HepG2 (cell line): ENCODE data around the gene LRRC51. TPM values are rescaled to one million over a fixed set of nuclear protein-coding genes. Genes with fewer than 3 reads are reported as not detected.

Experiments
- ATF2 ChIP-seq: sonication (generic); formaldehyde crosslinking; IDR thresholded peaks from 2 replicates; pipeline ENCODE4 v1.4.0; 2020; ENCODE audit warnings: missing genetic modification reagents
- GATAD1 ChIP-seq: IDR thresholded peaks from 2 replicates; pipeline ENCODE4 v1.6.1; 2016; ENCODE audit warnings: missing genetic modification reagents, missing compliant biosample characterization
- KDM2A ChIP-seq: sonication (generic); formaldehyde crosslinking; IDR thresholded peaks from 2 replicates; pipeline ENCODE4 v1.4.0; 2020; ENCODE audit warnings: low read depth, missing genetic modification reagents, borderline replicate concordance
- MAF1 ChIP-seq: sonication (generic); formaldehyde crosslinking; IDR thresholded peaks from 2 replicates; pipeline ENCODE4 v1.5.0; 2020; ENCODE audit warnings: missing genetic modification reagents, borderline replicate concordance
- MXD1 ChIP-seq: sonication (generic); formaldehyde crosslinking; IDR thresholded peaks from 2 replicates; pipeline ENCODE4 v1.4.0; 2020; ENCODE audit warnings: mild to moderate bottlenecking, missing genetic modification reagents
- NFE2 ChIP-seq: sonication (generic); formaldehyde crosslinking; IDR thresholded peaks from 2 replicates; pipeline ENCODE4 v1.4.0; 2020; ENCODE audit warnings: missing genetic modification reagents
- NFE2L2 ChIP-seq: fragments of 150-350 bp; IDR thresholded peaks from 2 replicates; pipeline ENCODE4 v1.6.1; 2014; ENCODE audit warnings: low read length
- PATZ1 ChIP-seq: sonication (generic); formaldehyde crosslinking; IDR thresholded peaks from 2 replicates; pipeline ENCODE4 v1.4.0; 2020; ENCODE audit warnings: missing genetic modification reagents
- PITX1 ChIP-seq: sonication (generic); formaldehyde crosslinking; IDR thresholded peaks from 2 replicates; pipeline ENCODE4 v1.5.1; 2020; ENCODE audit warnings: mild to moderate bottlenecking, missing genetic modification reagents
- POLR2A ChIP-seq, 2 experiments: IDR thresholded peaks; 2 replicates each; pipeline ENCODE4 v1.6.1; 2011; ENCODE audit warnings: low read depth in 2 of 2, low read length in 2 of 2, mild to moderate bottlenecking in 1 of 2, moderate library complexity in 1 of 2; ENCODE audit not compliant: insufficient read depth in 1 of 2
- SAP130 ChIP-seq: IDR thresholded peaks from 2 replicates; pipeline ENCODE4 v1.6.1; 2016; ENCODE audit warnings: low read depth
- SP4 ChIP-seq: sonication (generic); formaldehyde crosslinking; IDR thresholded peaks from 2 replicates; pipeline ENCODE4 v1.8.1; 2023; ENCODE audit warnings: mild to moderate bottlenecking, missing genetic modification reagents
- STAT5B ChIP-seq: sonication (generic); formaldehyde crosslinking; IDR thresholded peaks from 2 replicates; pipeline ENCODE4 v1.4.0; 2020; ENCODE audit warnings: missing genetic modification reagents
- TFDP1 ChIP-seq: IDR thresholded peaks from 2 replicates; pipeline ENCODE4 v1.6.1; 2016; ENCODE audit warnings: missing compliant biosample characterization, missing genetic modification reagents, borderline replicate concordance
- ZNF331 ChIP-seq: sonication (generic); formaldehyde crosslinking; IDR thresholded peaks from 2 replicates; pipeline ENCODE4 v1.4.0; 2020; ENCODE audit warnings: missing genetic modification reagents
- ZNF513 ChIP-seq: sonication (generic); formaldehyde crosslinking; conservative IDR thresholded peaks from 2 replicates; pipeline ENCODE4 v1.5.0; 2020; ENCODE audit warnings: missing genetic modification reagents
- ZNF563 ChIP-seq: sonication (generic); formaldehyde crosslinking; IDR thresholded peaks from 2 replicates; pipeline ENCODE4 v1.8.0; 2022; ENCODE audit warnings: mild to moderate bottlenecking, moderate library complexity, missing genetic modification reagents
- ZNF644 ChIP-seq: IDR thresholded peaks from 2 replicates; pipeline ENCODE4 v1.6.1; 2016; ENCODE audit warnings: low read depth
- ZNF652 ChIP-seq: IDR thresholded peaks from 2 replicates; pipeline ENCODE4 v1.6.1; 2016; ENCODE audit warnings: low read depth, borderline replicate concordance
- ZNF687 ChIP-seq: sonication (generic); formaldehyde crosslinking; IDR thresholded peaks from 2 replicates; pipeline ENCODE4 v1.5.1; 2020; ENCODE audit warnings: mild to moderate bottlenecking, missing genetic modification reagents, moderate library complexity
- polyA plus RNA-seq, 8 experiments: library from polyadenylated mRNA; depleted of rRNA in 3 of 8; stranded (reverse) in 7 of 8; unstranded in 1 of 8; fragments of >200 nt; fragmentation: Illumina TruSeq in 4 of 8; extraction: Trizol in 4 of 8; gene quantifications; 2 replicates each; pipeline versions ENCODE4 v1.2.1 to v1.2.3, GENCODE V29; 2011 to 2016; ENCODE audit warnings: low read depth in 4 of 8, missing spikeins in 1 of 8, mixed read lengths in 1 of 8; ENCODE audit not compliant: insufficient read depth in 1 of 8
- total RNA-seq, 5 experiments: library from RNA; depleted of rRNA; stranded (reverse); fragments of >200 nt; fragmentation: Illumina TruSeq; extraction: Trizol; gene quantifications; 2 replicates each; pipeline ENCODE4 v1.2.3, GENCODE V29; 2016; ENCODE audit warnings: low read depth in 1 of 5

LRRC51 gene
- total and polyA plus RNA-seq, 2 of the 13 experiments (the other 11 are each of a cell fraction or from before 2014, with no cell fraction given): 5.3 to 6.0 TPM

GRCh38 chr11:72091292-72091691, 10.6 kb downstream of the LRRC51 start (continued):
- TF ChIP-seq PATZ1 (CRISPR knock-in tag) (peak; percentile 56; the same call in 1 of the 2 replicates), ZNF687 (CRISPR knock-in tag) (no peak), STAT5B (CRISPR knock-in tag) (no peak), ZNF563 (CRISPR knock-in tag) (no peak), NFE2 (CRISPR knock-in tag) (no peak), ATF2 (CRISPR knock-in tag) (no peak), KDM2A (CRISPR knock-in tag) (0 out of 2 replicates have a peak, but pooled peaks have one; percentile 33), ZNF513 (CRISPR knock-in tag) (no peak), SP4 (no peak), MAF1 (CRISPR knock-in tag) (no peak), ZNF331 (no peak), SAP130 (CRISPR knock-in tag) (0 out of 2 replicates have a peak, but pooled peaks have one; percentile 26), ZNF644 (no peak), PITX1 (CRISPR knock-in tag) (peak; percentile 50; the same call in 1 of the 2 replicates), ZNF652 (no peak), GATAD1 (CRISPR knock-in tag) (no peak), MXD1 (CRISPR knock-in tag) (no peak), NFE2L2 (no peak), TFDP1 (no peak), POLR2A (IDR thresholded peaks at IDR 0.05; ENCODE audit: insufficient read depth in 1 of 2, low read depth in 2 of 2, low read length in 2 of 2) (peak in 1 of 2 experiments; percentile 20; a peak in 1 of 4 replicates)
